ENCODE measurements around the gene MXD1.

DNA sequence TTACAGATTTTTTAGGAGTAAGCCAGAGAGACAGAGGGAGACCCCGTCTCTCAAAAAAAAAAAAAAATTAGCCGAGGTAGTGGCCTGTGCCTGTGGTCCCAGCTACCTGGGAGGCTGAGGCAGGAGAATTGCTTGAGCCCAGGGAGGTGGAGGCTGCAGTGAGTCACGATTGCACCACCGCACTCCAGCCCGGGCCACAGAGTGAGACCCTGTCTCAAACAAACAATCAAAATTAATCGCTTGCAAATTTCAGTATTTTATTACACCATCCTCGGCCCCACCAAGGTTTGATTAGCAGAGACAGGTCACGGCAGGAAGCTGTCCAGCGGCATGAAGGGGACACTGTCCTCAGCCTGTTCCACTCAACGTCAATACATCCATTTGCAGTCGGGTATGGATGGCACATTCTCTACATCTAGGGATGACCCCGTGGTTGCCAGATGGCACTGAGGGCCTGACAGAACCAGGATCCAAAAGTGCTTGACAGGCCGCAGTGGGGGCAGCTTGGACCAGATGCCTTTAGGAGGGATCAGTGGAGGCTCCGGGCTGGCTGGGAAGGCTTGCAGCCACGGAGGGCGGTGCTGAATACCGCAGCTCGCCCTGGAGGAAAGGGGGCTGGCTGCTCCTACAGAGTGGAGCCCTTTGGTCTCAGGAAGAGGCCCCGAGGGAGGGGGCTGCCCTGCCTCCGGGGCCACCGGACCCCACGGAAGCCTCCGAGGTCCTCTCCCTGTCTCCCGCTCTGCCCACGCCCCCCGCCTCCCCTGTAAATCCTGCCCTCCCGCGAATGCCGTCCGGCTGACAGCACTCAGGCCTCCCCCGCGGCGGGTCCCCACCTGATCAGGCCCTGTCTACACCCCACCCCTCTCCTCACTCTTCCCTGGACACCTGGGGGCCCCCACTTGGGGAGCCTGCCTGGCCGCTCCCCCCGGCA, 33.4 kb downstream of the MXD1 start:
- no peak for TF ChIP-seq POLR2A (IDR thresholded peaks at IDR 0.05)
- no peak for TF ChIP-seq CTCF (IDR thresholded peaks at IDR 0.05 in 4 of 5, conservative IDR thresholded peaks at IDR 0.05 in 1 of 5)
